ENCODE results near the gene CADM1.

Gene CADM1

DNA sequence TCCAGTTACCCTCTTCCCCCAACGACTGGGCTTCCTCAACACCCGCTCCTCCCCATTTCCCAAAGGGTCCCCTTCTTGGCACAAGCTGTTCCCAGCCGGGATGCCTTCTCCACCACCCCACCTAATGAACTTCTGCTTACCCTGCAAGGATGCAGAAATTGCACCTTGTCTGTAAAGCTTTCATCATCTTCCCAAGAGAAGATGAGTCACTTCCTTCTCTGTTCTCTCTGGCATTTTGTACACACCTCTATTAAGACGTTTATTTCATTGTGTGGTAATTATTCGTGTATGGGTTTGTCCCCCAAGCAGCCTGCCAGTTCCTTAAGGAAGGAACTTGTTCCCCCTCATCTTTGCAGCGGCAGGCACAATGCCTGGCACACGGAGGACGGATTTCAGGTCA lies 351.1 kb downstream of the CADM1 start:
- Histone ChIP-seq H3K9me3 (ENCODE audit: control insufficient read depth, low read length) (no peaks in the 10 kb centered on the region), H3K27me3 (replicated peaks; ENCODE audit: control insufficient read depth, insufficient read depth, low read length) (peaks cover 4% of the 10 kb centered on the region), H3K36me3 (ENCODE audit: control insufficient read depth, insufficient read depth, low read length, severe bottlenecking) (no peaks in the 10 kb centered on the region), H3K4me3 (ENCODE audit: low read length) (no peak overlapping the region), H3K9ac (ENCODE audit: low read length) (no peak overlapping the region), H3K4me1 (ENCODE audit: control insufficient read depth, insufficient read depth, low read length) (no peaks in the 10 kb centered on the region)
- DNase-seq (ENCODE audit: low read depth), result no peak

DNA sequence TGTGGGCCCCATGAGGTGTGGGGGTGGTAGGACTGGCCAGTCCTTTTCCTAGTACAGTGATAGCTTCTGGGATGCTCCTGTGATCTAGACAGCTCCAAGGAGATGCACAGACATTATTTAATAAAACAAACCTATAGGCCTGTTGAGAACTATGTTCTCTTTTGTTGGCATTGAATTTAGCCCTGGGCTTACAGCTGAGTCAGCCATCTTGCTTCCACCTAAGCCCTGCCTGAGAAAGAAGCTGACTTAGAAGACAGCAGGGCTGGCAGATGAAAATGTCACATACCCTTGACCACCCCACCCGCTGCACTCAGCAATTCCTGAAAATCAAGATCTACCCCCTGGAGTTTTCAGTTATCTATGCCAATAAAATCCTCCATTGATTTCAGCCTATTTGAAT lies 353.2 kb downstream of the CADM1 start:
- Histone ChIP-seq H3K4me1 (ENCODE audit: control insufficient read depth, insufficient read depth, low read length) (no peaks in the 10 kb centered on the region), H3K36me3 (ENCODE audit: control insufficient read depth, insufficient read depth, low read length, severe bottlenecking) (no peaks in the 10 kb centered on the region), H3K4me3 (ENCODE audit: low read length) (no peak overlapping the region), H3K27me3 (replicated peaks; ENCODE audit: control insufficient read depth, insufficient read depth, low read length) (no peaks in the 10 kb centered on the region), H3K9ac (ENCODE audit: low read length) (no peak overlapping the region), H3K9me3 (ENCODE audit: control insufficient read depth, low read length) (no peaks in the 10 kb centered on the region)
- no peak for DNase-seq (ENCODE audit: low read depth)

DNA sequence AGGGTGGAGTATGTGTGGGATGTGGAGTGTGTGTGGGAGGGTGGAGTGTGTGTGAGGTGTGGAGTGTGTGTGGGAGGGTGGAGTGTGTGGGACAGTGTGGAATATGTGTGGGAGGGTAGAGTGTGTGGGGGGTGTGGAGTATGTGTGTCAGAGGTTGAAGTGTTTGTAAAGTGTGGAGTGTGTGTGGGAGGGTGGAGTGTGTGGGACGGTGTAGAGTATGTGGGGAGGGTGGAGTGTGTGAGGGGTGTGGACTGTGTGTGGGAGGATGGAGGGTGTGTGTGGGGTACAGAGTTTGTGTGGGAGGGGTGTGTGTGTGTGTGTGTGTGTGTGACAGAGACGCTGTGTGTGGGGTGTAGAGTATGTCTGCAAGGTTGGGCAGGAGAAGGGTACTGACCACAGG lies 355.5 kb downstream of the CADM1 start:
- Histone ChIP-seq H3K36me3 (ENCODE audit: control insufficient read depth, insufficient read depth, low read length, severe bottlenecking) (no peaks in the 10 kb centered on the region), H3K4me3 (ENCODE audit: low read length) (no peak overlapping the region), H3K27me3 (replicated peaks; ENCODE audit: control insufficient read depth, insufficient read depth, low read length) (peaks cover 6% of the 10 kb centered on the region), H3K9me3 (ENCODE audit: control insufficient read depth, low read length) (no peaks in the 10 kb centered on the region), H3K4me1 (ENCODE audit: control insufficient read depth, insufficient read depth, low read length) (no peaks in the 10 kb centered on the region), H3K9ac (ENCODE audit: low read length) (no peak overlapping the region)
- DNase-seq (ENCODE audit: low read depth), result no peak

DNA sequence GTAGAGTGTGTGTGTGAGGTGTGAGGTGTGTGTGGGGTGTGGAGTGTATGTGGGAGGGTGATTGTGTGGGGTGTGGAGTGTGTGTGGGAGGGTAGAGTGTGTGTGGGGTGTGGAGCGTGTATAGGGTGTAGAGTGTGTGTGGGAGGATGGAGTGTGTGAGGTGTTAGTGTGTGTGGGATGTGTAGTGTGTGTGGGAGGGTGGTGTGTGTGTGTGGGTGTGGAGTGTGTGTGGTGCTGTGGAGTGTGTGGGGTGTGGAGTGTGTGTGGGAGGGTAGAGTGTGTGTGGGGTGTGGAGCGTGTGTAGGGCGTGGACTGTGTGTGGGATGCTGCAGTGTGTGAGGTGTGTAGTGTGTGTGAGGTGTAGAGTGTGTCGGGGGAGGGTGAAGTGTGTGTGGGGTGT lies 356.1 kb downstream of the CADM1 start:
- Histone ChIP-seq H3K4me1 (ENCODE audit: control insufficient read depth, insufficient read depth, low read length) (no peaks in the 10 kb centered on the region), H3K27me3 (replicated peaks; ENCODE audit: control insufficient read depth, insufficient read depth, low read length) (peaks cover 8% of the 10 kb centered on the region), H3K9me3 (ENCODE audit: control insufficient read depth, low read length) (no peaks in the 10 kb centered on the region), H3K4me3 (ENCODE audit: low read length) (no peak overlapping the region), H3K36me3 (ENCODE audit: control insufficient read depth, insufficient read depth, low read length, severe bottlenecking) (no peaks in the 10 kb centered on the region), H3K9ac (ENCODE audit: low read length) (no peak overlapping the region)
- no peak for DNase-seq (ENCODE audit: low read depth)

DNA sequence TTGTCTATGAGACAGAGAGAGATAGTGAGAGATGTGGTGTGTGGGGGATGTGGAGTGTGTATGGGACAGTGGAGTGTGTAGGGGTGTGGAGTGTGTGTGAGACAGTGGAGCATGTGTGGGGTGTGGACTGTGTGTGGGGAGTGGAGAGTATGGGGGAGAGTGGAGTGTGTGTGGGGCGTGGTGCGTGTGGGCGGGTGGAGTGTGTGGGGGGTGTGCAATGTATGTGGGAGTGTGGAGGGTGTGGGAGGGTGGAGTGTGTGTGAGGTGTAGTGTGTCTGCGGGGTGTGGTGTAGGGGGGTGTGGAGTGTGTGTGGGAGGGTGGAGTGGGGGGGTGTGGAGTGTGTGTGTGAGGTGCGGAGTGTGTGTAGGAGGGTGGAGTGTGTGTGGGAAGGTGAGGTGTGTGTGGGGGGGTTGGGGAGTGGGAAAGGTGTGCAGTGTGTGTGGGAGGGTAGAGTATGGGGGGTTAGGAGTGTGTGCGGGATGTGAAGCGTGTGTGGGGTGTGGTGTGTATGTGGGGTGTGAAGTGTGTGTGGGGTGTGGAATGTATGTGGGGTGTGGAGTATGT lies 356.9 kb downstream of the CADM1 start:
- H3K4me1 ChIP-seq (ENCODE audit: control insufficient read depth, insufficient read depth, low read length), result no peaks in the 10 kb centered on the region
- no peak for DNase-seq (ENCODE audit: low read depth)
- no peaks in the 10 kb centered on the region for H3K9me3 ChIP-seq (ENCODE audit: control insufficient read depth, low read length)
- H3K9ac ChIP-seq (ENCODE audit: low read length), result no peak overlapping the region
- no peaks in the 10 kb centered on the region for H3K36me3 ChIP-seq (ENCODE audit: control insufficient read depth, insufficient read depth, low read length, severe bottlenecking)
- H3K27me3 ChIP-seq (replicated peaks; ENCODE audit: control insufficient read depth, insufficient read depth, low read length), result peaks cover 9% of the 10 kb centered on the region
- H3K4me3 ChIP-seq (ENCODE audit: low read length), result no peak overlapping the region

DNA sequence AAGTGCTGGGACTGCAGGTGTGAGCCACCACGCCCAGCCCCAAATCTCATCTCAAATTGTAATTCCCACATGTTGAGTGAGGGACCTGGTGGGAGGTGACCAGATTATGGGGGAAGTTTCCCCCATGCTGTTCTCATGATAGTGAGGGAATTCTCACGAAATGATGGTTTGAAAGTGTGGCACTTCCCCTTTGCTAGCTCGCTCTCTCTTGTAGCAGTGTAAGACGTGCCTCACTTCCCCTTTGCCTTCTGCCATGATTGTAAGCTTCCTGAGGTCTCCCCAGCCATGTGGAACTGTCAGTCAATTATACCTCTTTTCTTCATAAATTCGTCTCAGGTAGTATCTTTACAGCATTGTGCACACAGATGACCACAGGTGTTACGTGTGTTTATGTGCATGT lies 357.8 kb downstream of the CADM1 start:
- peaks cover 9% of the 10 kb centered on the region for H3K27me3 ChIP-seq (replicated peaks; ENCODE audit: control insufficient read depth, insufficient read depth, low read length)
- H3K4me1 ChIP-seq (ENCODE audit: control insufficient read depth, insufficient read depth, low read length), result no peaks in the 10 kb centered on the region
- DNase-seq (ENCODE audit: low read depth), result no peak

DNA sequence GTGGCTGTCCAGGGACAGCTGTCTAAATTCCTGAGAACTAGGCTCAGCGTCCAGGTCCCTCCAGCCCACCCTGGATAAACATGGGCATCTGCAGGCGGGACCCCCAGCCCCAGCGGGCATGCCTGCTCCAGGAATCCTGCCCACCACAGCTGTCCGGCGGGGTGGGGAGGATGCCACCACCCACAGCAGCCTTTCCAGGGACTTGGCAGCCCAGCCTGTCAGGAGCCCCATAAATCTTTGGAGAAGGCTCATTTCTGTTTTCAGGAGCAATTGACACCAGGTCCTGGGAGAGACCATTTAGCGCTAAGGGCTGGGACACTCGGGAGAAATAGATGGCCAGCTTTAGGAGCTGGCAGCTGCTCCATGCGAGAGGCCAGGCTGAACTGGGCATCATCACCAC lies 358.9 kb downstream of the CADM1 start:
- H3K4me3 ChIP-seq (ENCODE audit: low read length), result no peak overlapping the region
- H3K36me3 ChIP-seq (ENCODE audit: control insufficient read depth, insufficient read depth, low read length, severe bottlenecking), result no peaks in the 10 kb centered on the region
- DNase-seq (ENCODE audit: low read depth), result no peak

More for the DNA sequence above, 357.8 kb downstream of the CADM1 start:
- Histone ChIP-seq H3K36me3 (ENCODE audit: control insufficient read depth, insufficient read depth, low read length, severe bottlenecking) (no peaks in the 10 kb centered on the region), H3K9ac (ENCODE audit: low read length) (no peak overlapping the region), H3K9me3 (ENCODE audit: control insufficient read depth, low read length) (no peaks in the 10 kb centered on the region), H3K4me3 (ENCODE audit: low read length) (no peak overlapping the region)

DNA sequence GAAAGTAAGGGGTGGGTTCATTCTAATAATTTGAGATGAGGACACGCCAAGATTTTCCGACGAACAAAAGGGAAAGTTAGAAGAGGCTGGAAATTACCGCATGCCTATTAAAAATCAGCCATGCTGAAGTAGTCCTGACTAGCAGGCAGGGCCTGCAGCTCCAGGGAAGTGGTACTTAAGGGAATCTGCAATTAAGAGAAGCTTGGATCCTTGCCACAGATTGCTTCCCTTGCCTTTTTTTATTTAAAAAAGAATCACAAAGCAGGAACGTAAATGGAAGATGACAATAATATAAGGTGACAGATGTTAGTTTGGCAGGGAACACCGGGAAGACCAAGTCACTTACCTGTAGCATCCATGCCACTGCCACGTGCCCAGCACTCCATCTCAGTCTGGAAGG lies 359.3 kb downstream of the CADM1 start:
- Histone ChIP-seq H3K27me3 (replicated peaks; ENCODE audit: control insufficient read depth, insufficient read depth, low read length) (peaks cover 9% of the 10 kb centered on the region), H3K9me3 (ENCODE audit: control insufficient read depth, low read length) (no peaks in the 10 kb centered on the region), H3K36me3 (ENCODE audit: control insufficient read depth, insufficient read depth, low read length, severe bottlenecking) (no peaks in the 10 kb centered on the region), H3K9ac (ENCODE audit: low read length) (no peak overlapping the region), H3K4me3 (ENCODE audit: low read length) (no peak overlapping the region), H3K4me1 (ENCODE audit: control insufficient read depth, insufficient read depth, low read length) (no peaks in the 10 kb centered on the region)
- no peak for DNase-seq (ENCODE audit: low read depth)

More for the DNA sequence above, 358.9 kb downstream of the CADM1 start:
- Histone ChIP-seq H3K9me3 (ENCODE audit: control insufficient read depth, low read length) (no peaks in the 10 kb centered on the region), H3K27me3 (replicated peaks; ENCODE audit: control insufficient read depth, insufficient read depth, low read length) (peaks cover 9% of the 10 kb centered on the region), H3K9ac (ENCODE audit: low read length) (no peak overlapping the region), H3K4me1 (ENCODE audit: control insufficient read depth, insufficient read depth, low read length) (no peaks in the 10 kb centered on the region)

DNA sequence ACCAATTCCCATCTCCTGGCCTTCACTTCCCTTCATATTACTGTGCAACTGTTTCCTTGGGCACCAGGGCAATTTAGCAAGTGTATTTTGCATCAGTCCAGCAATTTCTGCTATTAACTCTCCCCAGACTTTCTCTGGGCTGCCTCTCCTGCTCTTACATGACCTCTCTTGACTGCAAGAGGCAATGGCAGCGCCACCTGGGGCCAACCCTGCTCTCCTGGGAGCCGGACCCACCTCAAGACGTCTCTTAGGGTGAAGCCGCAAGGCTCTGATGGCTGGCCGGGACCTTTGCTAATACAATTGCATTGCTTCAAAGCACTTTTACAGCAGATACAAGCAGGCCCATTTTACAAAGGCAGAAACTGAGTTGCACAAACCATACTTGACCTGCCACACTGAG lies 360.2 kb downstream of the CADM1 start:
- Histone ChIP-seq H3K9me3 (ENCODE audit: control insufficient read depth, low read length) (no peaks in the 10 kb centered on the region), H3K4me3 (ENCODE audit: low read length) (no peak overlapping the region), H3K36me3 (ENCODE audit: control insufficient read depth, insufficient read depth, low read length, severe bottlenecking) (no peaks in the 10 kb centered on the region), H3K9ac (ENCODE audit: low read length) (no peak overlapping the region), H3K27me3 (replicated peaks; ENCODE audit: control insufficient read depth, insufficient read depth, low read length) (peaks cover 12% of the 10 kb centered on the region), H3K4me1 (ENCODE audit: control insufficient read depth, insufficient read depth, low read length) (no peaks in the 10 kb centered on the region)
- no peak for DNase-seq (ENCODE audit: low read depth)

DNA sequence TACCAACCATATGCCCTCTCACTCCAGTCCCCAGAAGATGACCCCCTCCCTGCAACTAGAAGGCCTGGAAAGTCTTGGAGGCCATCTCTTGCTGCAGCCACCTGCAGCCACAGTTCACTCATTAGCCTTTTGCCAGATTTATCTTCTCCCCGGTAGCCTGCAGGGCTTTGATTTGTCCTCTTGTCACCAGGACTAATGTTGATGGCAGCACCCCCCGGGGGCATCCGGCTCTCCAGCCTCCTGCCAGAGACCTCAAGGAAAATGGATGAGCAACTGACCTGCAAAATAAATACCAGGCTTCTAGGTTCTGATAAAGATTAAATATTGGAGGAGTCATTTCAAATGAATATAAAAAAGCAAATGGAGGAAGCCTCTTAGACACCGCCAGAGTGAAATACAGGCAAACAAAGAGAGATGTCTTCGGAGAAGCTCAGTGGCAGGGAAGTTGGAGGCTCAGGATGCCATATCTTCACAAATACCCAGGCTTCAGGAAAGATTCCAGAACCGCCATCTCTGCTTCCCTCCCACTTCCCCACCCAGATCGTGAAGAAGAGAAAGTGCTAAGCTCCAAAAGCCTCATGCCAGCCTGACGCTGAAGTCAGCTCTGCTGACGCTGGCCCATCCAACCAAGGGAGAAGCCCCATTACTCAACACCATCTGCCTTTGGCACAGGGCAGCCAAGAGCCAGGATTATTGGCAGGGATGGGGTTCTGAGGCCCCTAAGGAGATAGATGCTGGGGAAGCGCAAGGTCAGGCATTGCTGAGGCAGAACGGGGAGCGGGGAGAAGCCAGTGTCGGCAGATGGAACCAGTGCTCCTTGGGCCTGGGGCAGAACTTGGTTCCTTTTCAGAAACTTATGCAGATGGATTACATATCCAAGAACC lies 362.7 kb downstream of the CADM1 start:
- no peak for DNase-seq (ENCODE audit: low read depth)
- H3K9ac ChIP-seq (ENCODE audit: low read length), result no peak overlapping the region
- no peaks in the 10 kb centered on the region for H3K4me1 ChIP-seq (ENCODE audit: control insufficient read depth, insufficient read depth, low read length)
- no peak overlapping the region for H3K4me3 ChIP-seq (ENCODE audit: low read length)
- no peaks in the 10 kb centered on the region for H3K9me3 ChIP-seq (ENCODE audit: control insufficient read depth, low read length)
- peaks cover 13% of the 10 kb centered on the region for H3K27me3 ChIP-seq (replicated peaks; ENCODE audit: control insufficient read depth, insufficient read depth, low read length)
- no peaks in the 10 kb centered on the region for H3K36me3 ChIP-seq (ENCODE audit: control insufficient read depth, insufficient read depth, low read length, severe bottlenecking)

DNA sequence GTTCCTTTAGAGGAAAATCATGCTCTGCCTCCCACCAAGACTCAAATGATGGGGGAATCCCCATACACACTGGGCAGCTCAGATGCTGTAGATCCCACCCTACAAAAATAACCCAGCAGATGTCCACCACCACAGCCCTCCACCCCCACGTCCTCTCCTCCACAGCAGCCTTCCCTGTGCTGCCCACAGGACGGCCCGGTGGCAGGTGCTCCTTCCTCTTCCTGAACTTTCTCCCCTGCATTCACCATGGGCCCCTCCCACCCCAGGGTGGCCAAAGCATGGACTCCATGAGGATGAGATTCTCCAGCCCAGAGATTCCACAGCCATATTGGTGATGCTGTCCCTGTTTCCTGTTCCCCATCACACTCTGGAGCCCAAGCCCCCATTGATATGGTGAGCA lies 368.3 kb downstream of the CADM1 start:
- Histone ChIP-seq H3K4me3 (ENCODE audit: low read length) (no peak overlapping the region), H3K9ac (ENCODE audit: low read length) (no peak overlapping the region), H3K36me3 (ENCODE audit: control insufficient read depth, insufficient read depth, low read length, severe bottlenecking) (no peaks in the 10 kb centered on the region), H3K27me3 (replicated peaks; ENCODE audit: control insufficient read depth, insufficient read depth, low read length) (peaks cover 4% of the 10 kb centered on the region), H3K4me1 (ENCODE audit: control insufficient read depth, insufficient read depth, low read length) (no peaks in the 10 kb centered on the region), H3K9me3 (ENCODE audit: control insufficient read depth, low read length) (no peaks in the 10 kb centered on the region)
- DNase-seq (ENCODE audit: low read depth), result no peak

Measured in adipocyte (in vitro differentiated cells).